Activated CD4-positive, alpha-beta T cell treated with anti-CD3 and anti-CD28 coated beads for 24 hours (primary cell): ENCODE measurements around the gene SETD3.

Source experiments
- DNase-seq, 2 donors: peaks; one replicate each; pipeline ENCODE4 v3.0.0-alpha.2; 2020; ENCODE audit warnings: low read depth in 2 of 2

The SETD3 gene

GRCh38 chr14:99479906-99480869 is at the start of gene SETD3:
TSS of gene SETD3 (minus strand) at chr14:99480859. CDS start at chr14:99465805, 15,054 bp downstream.
- peak; percentile 9 to 19 for DNase-seq

- no peak for DNase-seq
These were observed 49.2 kb upstream of the SETD3 start for GRCh38 chr14:99529899-99530298.

GRCh38 chr14:99527427-99528076 is 46.9 kb upstream of the SETD3 start:
- no peak for DNase-seq

GRCh38 chr14:99527026-99527425 is 46.4 kb upstream of the SETD3 start:
- no peak for DNase-seq

- no peak for DNase-seq
These were observed 45.0 kb upstream of the SETD3 start for GRCh38 chr14:99525699-99526080.

- DNase-seq: no peak
These were observed 44.4 kb upstream of the SETD3 start for GRCh38 chr14:99524804-99525698.

- DNase-seq: no peak
These were observed 43.5 kb upstream of the SETD3 start for GRCh38 chr14:99524091-99524661.

GRCh38 chr14:99523704-99524055 is 43.0 kb upstream of the SETD3 start:
- no peak for DNase-seq

GRCh38 chr14:99522934-99523703 is 42.5 kb upstream of the SETD3 start:
- DNase-seq: no peak

- DNase-seq: no peak
These were observed 41.8 kb upstream of the SETD3 start for GRCh38 chr14:99522457-99522891.

GRCh38 chr14:99522025-99522401 is 41.4 kb upstream of the SETD3 start:
- no peak for DNase-seq

- DNase-seq: no peak
These were observed 40.7 kb upstream of the SETD3 start for GRCh38 chr14:99521176-99522024.

GRCh38 chr14:99520571-99521081 is 40.0 kb upstream of the SETD3 start:
- no peak for DNase-seq

- DNase-seq: no peak
These were observed 39.3 kb upstream of the SETD3 start for GRCh38 chr14:99519931-99520421.

GRCh38 chr14:99519347-99519881 is 38.8 kb upstream of the SETD3 start:
- no peak for DNase-seq

- DNase-seq: peak; percentile 73 to 83
These were observed 38.0 kb upstream of the SETD3 start for GRCh38 chr14:99518441-99519346.

- DNase-seq: no peak
These were observed 37.2 kb upstream of the SETD3 start for GRCh38 chr14:99517643-99518381.
